NK-92 (cell line): Measurements from ENCODE around the gene MRLN.
"Not testable (repeated sequence)": the region's sequence is repeated elsewhere in the genome, so short reads cannot be mapped to it uniquely, and the experiment has no call there.

Experiments
- DNase-seq: peaks from one replicate; lab custom pipeline; 2025; ENCODE audit not compliant: unreplicated experiment; lab: John Stamatoyannopoulos, UW

MRLN gene

DNA sequence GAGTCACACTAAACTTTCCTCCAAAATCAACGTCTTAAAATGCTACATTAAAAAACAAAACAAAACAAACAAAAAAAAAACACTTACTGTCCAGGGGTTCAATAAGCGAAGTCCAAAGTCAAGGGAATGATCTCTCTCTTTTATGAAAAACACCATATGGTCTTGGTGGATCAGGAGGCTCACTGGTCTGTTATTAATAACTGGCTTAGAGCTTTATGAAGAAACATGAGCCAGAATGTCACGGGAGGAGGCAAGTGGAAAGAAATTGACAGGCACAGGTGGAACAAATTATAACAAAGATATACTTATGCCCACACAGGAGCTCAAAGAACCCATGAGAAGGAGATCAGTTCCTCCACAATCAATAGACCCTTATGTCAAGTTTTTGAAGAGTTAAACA lies at the start of gene MRLN:
Gene MRLN, minus strand, starts transcription at position 189 of the 400 bp plus-strand sequence.
- DNase-seq, result no peak

DNA sequence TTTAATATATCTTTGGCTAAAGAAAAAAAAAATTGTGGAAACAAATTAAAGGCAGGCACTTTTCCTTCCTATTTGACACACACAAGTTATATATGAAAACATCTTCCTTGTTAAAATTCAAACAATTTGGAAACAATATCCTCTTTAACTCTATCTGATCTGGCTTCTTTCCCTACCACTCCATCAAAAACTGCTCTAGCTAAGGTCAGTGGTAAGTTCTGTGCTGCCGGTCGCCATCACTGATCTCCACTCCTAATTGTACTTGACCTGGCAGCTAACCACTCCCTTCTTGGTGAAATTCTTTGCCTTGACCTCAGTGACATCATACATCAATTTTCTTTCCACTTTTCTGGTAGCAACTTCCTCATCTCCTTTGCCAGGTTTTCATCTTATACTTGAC lies 47.9 kb upstream of the MRLN start:
- no peak for DNase-seq

DNA sequence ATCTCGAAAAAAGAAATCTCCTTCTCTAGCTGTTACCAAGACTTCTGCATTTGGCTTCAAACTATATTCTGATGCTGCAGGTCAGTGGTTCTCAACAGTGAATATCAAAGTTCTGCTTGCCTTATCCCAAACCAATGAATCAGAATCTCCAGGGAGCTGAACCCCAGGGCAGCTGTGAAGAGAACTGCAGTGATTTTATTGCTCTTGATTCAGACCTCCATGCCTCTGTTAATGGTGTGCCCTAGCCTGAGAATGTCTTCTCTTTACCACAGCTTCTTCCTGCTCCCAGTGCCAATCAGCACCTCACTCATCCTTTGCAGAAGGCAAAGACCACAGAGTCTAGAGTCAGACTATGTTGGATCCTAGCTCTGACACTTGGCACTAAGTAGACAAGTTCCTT lies 46.2 kb upstream of the MRLN start:
- DNase-seq, result no peak

DNA sequence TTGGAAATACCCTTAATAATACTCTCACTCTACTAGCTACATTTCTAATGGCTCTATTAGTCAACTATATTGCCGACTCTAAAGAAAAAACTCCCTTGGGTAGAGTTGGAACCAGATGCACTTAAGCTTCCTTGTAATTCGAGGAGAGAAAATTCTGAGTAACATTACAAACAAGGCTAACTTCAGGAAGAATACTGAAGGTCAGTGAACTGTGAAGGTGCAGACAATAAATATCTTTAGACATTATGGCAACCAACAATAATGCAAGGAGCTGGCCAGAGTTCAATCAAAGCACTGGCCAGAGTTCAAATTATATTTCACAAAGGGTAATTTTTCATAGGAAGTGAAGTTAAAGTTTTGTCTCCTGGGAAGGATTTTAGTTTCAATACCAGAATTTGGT lies 40.7 kb upstream of the MRLN start:
- no peak for DNase-seq

DNA sequence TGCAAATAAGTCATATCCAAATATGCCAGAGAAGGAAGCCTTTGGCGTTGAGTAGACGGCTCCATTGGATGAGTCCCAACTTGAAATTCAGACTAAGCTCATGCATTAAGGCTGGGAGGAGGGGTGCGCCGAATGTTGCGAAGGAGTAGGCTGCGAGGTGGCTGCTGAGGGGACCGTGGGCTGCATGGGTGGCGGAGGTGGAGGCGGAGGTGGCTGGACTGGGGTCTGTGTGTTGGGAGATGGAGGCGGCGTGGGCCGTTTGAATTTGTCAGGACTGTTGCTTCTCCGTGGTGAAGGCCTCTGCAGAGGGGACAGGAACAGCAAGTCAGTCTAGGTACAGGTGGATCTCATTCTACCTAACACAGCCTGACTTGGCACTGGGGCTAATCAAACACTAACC lies 39.6 kb upstream of the MRLN start:
- no peak for DNase-seq

DNA sequence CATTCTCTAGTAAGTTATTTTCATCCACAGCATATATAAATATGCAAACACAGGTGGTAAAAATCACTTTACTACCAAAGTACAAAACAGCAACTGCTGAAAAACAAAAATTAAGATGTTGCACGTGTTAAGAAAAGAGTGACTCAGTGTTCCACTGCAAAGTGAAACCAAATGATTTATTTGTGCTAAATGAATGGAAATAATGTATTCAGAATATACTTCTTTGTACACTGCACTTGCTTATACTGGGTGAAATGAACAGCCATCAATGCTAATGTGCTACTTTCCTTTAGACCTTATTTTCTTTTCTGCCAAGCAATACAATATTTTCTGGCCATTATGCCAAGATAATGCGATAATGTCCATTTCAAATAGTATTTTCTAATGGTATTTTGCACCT lies 38.3 kb upstream of the MRLN start:
- no peak for DNase-seq

DNA sequence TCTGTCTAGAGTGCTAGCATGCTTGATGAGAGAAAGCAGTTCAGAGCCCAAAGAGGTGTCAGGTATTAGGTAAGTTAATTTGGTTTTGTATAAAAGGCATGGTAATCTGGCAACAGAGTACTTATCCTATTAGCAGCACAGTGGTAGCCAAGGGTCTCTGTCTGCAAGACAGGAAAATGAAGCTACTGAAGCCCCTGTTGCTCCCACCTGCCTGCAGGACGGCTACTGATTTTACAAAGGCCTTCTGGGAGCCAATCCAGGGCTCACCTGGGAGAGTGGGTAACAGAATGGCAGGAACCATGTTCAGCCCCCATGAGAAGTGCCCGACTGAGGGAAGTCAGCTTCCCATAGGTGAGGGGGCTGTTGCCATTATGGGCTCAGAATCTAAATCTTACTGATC lies 36.8 kb upstream of the MRLN start:
- DNase-seq, result not testable (repeated sequence)

DNA sequence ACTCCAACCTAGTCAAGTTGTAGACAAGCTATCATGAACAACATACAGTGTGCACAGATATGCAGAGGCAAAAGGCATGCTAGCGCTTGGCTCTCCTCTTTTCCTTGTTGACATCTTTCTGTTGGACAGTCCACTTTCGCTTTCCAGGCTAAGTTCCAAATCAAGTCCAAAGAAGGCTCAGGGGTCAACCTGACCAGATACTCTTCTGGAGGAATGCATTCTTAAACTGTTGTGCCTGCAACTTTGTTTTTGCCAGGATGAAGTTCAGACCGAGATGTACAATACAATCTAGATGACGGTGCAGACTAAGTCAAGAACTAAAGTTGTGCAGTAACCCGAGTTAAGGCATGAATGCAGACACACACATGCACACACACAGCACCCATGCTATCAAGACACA lies 35.7 kb upstream of the MRLN start:
- not testable (repeated sequence) for DNase-seq

DNA sequence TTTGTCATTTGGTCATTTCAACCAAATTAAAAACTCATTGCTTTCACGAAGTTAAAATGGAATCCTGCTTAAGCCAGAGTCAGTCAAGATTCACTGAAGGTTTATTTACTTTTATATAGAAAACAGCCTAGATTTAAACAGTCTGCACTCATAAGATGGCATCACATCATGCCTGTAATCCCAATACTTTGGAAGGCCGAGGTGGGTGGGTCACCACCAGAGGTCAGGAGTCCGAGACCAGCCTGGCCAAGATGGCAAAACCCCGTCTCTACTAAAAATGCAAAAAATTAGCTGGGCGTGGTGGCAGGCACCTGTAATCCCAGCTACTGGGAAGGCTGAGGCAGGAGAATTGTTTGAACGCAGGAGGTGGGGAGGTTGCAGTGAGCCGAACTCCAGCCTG lies 33.8 kb upstream of the MRLN start:
- not testable (repeated sequence) for DNase-seq

DNA sequence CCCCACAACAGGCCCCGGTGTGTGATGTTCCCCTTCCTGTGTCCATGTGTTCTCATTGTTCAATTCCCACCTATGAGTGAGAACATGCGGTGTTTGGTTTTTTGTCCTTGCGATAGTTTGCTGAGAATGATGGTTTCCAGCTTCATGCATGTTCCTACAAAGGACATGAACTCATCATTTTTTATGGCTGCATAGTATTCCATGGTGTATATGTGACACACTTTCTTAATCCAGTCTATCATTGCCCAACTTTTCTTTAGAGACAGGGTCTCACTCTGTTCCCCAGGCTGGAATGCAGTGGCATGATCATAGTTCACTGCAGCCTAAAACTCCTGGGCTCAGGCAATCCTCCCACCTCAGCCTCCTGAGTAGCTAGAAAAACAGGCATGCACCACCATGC lies 32.2 kb upstream of the MRLN start:
- not testable (repeated sequence) for DNase-seq

DNA sequence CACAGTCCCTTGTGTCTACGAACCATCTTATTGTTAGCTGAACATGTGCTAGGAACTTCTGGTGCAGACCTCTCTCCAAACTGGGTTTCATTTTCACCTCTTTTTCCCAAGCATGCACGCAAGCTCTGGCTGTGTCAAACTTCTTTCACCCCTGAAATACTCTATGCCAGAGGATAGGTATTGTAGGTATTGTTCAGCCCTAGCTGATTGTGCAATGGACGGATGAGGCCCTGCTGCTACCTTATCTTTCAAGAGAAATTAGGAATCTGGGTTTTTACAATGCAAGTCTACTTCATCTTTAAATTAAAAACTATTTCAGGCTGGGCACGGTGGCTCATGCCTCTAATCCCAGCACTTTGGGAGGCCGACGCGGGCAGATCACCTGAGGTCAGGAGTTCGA lies 28.3 kb upstream of the MRLN start:
- no peak for DNase-seq

DNA sequence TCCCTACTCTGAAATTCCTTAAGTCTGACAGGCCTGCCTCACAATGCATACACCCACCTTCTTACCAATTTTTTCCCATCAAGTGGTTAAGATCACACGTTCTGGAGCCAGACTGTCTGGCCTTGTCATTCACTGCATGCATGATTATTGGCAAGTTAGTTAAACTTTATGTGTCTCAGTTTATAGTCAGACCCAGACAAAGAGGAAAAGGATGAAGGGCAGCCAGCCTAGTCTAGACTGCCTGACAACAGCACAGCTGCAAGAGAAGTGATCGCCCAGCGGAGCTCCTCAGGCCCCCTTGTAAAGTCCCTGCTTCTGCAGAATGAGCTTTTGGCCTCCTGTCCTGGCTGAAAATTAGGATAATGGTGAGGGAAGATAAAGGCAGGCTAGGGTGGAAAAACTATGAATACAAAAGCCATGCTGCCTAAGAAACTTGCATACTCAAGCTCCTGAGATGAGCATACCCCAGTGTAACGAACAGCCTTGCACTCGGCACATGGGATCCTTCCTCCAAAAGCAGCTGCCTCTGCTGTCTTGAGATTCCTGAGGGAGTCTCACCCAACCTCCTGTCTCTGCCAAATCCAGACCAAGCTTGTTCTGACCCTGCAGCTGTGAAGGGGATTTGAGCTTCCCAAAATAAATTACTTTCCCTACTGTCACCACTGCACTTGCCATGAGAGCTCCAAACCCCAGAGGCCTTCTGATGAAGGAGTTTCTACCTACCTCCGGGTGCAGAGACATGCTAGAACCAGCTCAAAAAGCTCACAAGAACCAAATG lies 26.7 kb upstream of the MRLN start:
- DNase-seq, result no peak

DNA sequence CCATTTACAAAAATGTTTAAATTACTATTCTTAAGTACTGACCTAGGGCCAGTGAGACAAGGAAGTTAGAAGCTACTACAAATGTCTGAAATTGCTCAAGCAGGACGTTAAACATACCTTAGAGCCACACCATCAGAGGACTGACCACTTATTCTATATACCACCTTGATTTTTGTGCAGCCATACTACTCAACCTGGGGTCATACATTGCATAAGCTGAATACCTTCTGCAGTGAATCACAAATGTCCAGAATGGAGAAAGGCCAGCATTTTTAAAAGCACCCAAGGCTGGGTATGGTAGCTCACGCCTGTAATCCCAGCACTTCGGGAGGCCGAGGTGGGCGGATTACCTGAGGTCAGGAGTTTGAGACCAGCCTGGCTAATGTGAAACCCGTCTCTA lies 21.2 kb upstream of the MRLN start:
- no peak for DNase-seq

DNA sequence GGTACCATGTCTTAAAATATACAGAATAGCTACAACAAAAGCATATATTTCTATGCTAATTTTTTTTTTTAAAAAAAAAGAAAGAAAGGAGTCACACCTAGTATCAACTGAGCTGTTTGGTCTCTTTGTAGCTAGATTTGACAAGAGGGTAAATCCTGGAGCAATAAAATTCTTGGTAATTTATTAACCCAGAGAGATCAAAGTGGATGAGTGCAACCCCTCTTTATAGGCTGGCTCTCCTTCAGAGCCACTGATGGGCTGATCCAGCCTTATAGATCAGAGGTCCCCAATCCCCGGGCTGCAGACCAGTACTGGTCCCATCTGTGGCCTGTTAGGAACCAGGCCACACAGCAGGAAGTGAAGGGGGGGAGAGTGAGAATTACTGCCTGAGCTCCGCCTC lies 19.8 kb upstream of the MRLN start:
- DNase-seq, result no peak

DNA sequence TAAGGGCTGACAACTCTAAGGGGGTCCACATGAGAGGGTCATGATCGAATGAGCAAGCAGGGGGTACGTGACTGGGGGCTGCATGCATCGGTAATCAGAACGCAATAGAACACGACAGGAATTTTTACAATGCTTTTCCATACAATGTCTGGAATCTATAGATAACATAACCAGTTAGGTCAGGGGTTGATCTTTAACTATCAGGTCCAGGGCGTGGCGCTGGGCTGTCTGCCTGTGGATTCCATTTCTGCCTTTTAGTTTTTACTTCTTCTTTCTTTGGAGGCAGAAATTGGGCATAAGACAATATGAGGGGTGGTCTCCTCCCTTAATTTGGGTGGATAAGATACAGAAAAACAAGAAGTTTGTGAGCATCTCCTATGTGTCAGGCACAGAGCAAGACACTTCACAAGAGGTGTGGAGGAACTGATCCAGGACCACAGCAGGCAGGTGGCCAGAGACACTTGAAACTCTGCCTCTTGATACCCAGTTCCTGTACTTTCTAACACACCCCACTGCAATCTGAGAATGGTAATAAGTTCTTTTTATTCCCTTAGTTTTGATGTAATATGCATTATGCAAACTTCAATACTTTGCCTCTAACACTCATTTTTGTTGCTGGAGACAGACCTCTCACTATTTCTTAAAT lies 18.0 kb upstream of the MRLN start:
- DNase-seq, result no peak

DNA sequence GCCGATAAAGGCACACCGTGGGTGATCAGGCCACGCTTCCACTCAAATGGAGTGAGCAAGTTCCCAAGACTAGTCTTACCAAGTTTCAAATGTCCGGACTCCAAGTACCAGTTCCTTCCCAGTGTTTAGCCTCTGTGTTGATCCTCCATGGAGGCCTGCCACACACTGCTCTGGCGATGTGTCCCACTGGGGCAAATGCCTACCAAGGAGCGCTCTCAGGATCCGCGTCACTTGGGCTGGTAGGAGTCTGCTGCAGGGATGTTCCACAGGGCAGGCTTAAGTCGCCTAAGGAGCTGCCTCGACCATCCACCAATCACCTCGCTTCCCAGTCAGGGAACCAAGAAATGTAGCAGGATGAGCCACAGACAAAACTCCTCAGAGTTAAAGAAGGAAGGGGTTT lies 17.4 kb upstream of the MRLN start:
- DNase-seq, result no peak

DNA sequence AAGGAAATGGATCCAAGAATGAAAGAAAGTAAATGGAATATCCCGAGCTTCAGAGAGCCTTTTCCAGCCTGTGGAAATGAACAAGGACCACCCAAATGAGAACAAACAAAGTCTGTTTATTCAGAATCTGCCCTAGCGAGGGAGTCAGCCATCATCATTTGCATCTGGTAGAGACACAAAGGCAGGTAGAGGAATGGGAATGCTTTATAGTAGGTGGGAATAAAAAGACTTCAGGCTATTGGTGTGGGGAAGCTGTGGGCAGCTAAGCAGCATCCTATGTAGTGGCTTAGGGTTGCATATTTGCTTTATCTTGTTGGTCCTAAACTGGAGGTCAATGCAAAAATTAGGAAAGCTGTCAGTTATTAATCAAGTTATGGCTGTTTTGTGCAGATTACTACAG lies 9.2 kb upstream of the MRLN start:
- DNase-seq, result no peak

DNA sequence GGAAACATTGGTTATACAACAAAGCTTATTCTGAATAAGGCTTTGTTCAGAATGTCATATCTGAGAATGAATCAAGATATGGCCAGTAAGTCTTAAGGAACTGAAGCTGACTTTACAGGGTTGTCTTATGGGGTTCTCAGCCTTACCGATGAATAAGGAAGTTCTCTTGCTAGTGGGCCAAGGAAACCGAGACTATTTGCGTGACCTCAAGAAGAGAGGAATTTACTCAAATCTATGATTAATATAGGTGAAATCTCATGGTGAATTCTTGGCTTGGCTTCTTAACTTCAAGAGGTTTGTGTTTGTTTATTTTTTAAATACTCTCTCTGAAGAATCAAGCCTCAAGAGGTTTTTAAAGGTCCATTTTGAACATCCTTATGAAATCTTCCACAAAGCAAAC lies 4.7 kb upstream of the MRLN start:
- DNase-seq, result no peak

DNA sequence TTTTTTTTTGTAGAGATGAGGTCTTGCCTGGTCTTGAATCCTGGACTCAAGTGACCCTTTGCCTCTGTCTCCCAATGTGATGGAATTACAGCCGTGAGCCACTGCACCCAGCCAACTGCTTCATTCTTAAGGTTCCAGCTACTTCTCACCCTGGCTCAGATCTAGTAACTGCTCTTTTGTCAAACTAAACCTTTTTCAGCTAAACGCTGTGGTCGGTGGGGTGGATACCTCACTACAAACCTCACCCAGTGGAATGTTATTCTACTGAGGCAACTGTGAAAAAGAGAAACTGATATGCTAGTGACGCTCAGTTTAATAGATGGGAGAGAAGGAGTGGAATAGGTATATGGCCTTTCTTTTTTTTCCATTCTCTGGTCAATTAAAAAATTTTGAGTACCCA lies 1.7 kb upstream of the MRLN start:
- DNase-seq, result no peak

DNA sequence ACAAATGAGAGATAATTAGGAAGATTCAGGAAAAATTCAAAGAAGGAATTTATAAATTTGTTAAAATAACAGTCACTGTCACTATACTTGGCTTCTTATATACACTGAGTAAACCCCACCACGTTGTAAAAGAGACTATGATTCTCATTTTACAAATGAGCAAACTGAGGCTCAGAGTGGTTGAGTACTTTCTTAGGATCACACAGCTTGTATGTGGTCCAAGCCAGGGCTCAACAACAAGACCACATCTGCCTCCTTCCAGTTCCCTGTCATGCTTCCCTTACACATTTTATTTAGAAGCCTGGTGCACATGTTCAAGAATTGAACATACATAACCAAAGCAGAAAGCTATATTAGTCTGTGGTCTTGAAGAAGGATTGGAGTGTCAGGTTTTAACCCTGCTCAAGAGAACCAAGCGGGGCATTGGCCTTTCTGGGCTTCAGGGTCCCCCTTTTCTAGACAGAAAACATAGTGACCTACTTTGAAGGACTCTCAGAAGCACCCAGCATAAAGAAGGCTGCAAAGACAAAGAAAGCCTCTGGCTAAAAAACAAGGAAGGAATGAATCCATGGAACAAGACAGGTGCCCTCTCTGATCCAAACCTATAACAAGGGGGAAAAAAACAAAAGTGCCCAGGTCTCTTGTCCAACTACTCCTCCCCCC lies 846 bp downstream of the MRLN start:
- DNase-seq, result no peak

DNA sequence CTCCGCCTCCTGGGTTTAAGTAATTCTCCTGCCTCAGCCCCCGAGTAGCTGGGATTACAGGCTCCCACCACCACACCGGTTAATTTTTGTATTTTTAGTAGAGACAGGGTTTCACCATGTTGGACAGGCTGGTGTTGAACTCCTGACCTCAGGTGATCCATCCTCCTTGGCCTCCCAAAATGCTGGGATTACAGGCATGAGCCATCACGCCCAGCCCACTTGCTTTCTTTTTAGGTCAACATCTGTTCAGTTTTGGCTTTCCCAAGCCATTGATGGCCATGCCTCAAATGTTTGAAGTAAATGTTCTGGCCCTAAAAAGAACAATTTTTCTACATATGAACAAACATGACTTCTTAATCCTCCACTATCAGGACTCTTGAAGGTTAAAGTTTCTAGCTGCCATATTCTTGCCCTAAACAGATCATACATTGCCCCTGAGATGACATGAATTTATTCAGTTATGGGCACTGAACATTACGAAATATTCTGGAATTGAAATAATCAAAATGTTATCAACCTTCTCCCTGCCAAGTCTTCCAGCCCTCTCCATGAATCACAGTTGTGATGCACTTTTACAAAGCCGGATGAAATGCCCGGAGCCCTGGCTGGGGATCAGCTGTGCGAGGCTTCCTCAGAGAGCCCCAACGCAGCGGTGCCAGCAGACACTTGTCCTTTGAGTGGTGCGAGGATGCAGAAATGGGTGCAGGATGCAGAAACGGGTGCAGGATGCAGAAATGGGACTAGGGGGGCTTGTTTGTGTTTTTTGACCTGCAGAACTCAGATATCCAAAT lies 2.9 kb downstream of the MRLN start:
- DNase-seq, result no peak

DNA sequence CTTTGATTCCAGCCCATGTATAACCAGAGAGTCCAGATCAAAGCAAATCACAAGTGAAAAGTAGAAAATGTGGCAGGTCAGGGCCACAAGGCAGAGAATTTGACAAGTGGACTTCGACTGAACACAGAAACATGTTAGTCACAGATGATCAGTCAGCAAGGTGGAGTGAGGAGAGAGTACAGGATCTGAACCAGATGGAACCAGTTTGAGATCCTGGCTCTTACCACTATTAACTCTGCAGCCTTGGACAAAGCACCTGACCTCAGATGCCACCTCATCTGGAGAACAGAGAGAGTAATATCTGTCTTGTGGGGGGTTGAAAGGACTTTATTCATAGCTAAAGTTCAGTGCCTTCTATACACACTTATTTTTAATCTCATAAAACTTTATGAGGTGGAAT lies 4.4 kb downstream of the MRLN start:
- no peak for DNase-seq
